GM23338 (cell line): ENCODE measurements around the gene KRT79. TPM values are rescaled to one million over a fixed set of nuclear protein-coding genes. Genes with fewer than 3 reads are reported as not detected.

Experiments used
- CREB1 ChIP-seq: fragments of 250-450 bp; sonication (Bioruptor Pico); IDR thresholded peaks from 2 replicates; pipeline ENCODE4 v1.5.0; 2020; ENCODE audit warnings: low read depth, mild to moderate bottlenecking, moderate library complexity
- EZH2 ChIP-seq: fragments of 200-600 bp; sonication (generic); IDR thresholded peaks from one replicate; pipeline ENCODE4 v1.8.0; 2017; ENCODE audit warnings: antibody characterized with exemption, mild to moderate bottlenecking, low read depth; ENCODE audit not compliant: unreplicated experiment
- polyA plus RNA-seq: library from polyadenylated mRNA; unstranded; fragments of >200 nt; fragmentation: Nextera tagmentation; extraction: Ambion mirVana; gene quantifications from 2 replicates; pipeline ENCODE4 v1.2.1, GENCODE V29; 2016
- total RNA-seq: library from RNA; depleted of rRNA; stranded (reverse); fragments of >200 nt; shearing (Covaris generic); gene quantifications from 2 replicates; pipeline ENCODE4 v1.2.3, GENCODE V29; 2014
- TF ChIP-seq, protein P1 (sequence below): fragments of 250-450 bp; sonication (Bioruptor Pico); IDR thresholded peaks from 2 replicates; pipeline ENCODE4 v1.5.0; 2020; ENCODE audit warnings: mild to moderate bottlenecking, moderate library complexity
- TF ChIP-seq, protein P2 (sequence below): IDR thresholded peaks from one replicate; pipeline ENCODE4 v1.6.1; 2018; ENCODE audit warnings: antibody characterized with exemption; ENCODE audit not compliant: unreplicated experiment

Gene KRT79
- total and polyA plus RNA-seq, 2 experiments from 2014 or later, result 0.21 TPM; not detected in 1

DNA sequence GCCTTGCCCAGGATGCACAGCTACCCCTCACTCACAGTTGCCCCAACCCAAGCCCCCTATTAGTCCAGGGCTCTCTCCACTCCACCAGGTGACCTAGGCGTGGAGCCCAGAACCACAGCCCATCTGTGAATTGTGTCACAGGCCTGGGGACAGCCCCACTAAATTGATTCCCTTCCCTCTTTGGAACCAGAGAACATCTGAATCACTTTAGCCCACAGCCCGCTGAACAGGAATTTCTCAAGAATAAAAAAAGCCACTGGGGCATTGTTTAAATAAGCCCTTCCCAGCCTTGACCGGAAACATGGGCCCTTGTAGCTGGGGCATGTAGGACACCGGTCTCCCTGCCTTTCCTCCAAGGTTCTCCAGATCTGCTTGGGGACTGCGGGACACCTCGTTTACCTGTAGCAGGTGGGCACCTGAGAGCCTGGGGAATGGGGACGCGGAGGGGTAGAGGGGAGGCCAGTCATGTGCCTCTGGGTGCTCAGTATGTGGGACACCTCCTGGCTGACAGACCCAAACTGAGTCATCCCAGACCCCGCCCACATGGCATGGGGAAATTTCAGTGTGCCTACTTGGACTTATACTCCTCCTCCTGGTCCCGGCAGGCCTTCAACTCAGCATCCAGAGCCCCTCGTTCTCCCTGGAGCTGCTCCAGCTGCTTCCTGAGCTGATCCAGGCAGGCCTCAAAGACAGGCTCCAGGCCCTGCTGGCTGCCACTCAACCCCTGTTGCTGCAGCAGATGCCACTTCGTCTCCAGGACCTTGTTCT, 13.4 kb upstream of the KRT79 start (continued):
- TF ChIP-seq, protein P1, sequence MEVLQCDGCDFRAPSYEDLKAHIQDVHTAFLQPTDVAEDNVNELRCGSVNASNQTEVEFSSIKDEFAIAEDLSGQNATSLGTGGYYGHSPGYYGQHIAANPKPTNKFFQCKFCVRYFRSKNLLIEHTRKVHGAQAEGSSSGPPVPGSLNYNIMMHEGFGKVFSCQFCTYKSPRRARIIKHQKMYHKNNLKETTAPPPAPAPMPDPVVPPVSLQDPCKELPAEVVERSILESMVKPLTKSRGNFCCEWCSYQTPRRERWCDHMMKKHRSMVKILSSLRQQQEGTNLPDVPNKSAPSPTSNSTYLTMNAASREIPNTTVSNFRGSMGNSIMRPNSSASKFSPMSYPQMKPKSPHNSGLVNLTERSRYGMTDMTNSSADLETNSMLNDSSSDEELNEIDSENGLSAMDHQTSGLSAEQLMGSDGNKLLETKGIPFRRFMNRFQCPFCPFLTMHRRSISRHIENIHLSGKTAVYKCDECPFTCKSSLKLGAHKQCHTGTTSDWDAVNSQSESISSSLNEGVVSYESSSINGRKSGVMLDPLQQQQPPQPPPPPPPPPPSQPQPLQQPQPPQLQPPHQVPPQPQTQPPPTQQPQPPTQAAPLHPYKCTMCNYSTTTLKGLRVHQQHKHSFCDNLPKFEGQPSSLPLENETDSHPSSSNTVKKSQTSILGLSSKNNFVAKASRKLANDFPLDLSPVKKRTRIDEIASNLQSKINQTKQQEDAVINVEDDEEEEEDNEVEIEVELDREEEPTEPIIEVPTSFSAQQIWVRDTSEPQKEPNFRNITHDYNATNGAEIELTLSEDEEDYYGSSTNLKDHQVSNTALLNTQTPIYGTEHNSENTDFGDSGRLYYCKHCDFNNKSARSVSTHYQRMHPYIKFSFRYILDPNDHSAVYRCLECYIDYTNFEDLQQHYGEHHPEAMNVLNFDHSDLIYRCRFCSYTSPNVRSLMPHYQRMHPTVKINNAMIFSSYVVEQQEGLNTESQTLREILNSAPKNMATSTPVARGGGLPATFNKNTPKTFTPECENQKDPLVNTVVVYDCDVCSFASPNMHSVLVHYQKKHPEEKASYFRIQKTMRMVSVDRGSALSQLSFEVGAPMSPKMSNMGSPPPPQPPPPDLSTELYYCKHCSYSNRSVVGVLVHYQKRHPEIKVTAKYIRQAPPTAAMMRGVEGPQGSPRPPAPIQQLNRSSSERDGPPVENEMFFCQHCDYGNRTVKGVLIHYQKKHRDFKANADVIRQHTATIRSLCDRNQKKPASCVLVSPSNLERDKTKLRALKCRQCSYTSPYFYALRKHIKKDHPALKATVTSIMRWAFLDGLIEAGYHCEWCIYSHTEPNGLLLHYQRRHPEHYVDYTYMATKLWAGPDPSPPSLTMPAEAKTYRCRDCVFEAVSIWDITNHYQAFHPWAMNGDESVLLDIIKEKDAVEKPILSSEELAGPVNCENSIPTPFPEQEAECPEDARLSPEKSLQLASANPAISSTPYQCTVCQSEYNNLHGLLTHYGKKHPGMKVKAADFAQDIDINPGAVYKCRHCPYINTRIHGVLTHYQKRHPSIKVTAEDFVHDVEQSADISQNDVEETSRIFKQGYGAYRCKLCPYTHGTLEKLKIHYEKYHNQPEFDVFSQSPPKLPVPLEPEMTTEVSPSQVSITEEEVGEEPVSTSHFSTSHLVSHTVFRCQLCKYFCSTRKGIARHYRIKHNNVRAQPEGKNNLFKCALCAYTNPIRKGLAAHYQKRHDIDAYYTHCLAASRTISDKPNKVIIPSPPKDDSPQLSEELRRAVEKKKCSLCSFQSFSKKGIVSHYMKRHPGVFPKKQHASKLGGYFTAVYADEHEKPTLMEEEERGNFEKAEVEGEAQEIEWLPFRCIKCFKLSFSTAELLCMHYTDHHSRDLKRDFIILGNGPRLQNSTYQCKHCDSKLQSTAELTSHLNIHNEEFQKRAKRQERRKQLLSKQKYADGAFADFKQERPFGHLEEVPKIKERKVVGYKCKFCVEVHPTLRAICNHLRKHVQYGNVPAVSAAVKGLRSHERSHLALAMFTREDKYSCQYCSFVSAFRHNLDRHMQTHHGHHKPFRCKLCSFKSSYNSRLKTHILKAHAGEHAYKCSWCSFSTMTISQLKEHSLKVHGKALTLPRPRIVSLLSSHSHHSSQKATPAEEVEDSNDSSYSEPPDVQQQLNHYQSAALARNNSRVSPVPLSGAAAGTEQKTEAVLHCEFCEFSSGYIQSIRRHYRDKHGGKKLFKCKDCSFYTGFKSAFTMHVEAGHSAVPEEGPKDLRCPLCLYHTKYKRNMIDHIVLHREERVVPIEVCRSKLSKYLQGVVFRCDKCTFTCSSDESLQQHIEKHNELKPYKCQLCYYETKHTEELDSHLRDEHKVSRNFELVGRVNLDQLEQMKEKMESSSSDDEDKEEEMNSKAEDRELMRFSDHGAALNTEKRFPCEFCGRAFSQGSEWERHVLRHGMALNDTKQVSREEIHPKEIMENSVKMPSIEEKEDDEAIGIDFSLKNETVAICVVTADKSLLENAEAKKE (CRISPR knock-in tag), result no peak
- TF ChIP-seq EZH2, result no peak
- TF ChIP-seq, protein P2, sequence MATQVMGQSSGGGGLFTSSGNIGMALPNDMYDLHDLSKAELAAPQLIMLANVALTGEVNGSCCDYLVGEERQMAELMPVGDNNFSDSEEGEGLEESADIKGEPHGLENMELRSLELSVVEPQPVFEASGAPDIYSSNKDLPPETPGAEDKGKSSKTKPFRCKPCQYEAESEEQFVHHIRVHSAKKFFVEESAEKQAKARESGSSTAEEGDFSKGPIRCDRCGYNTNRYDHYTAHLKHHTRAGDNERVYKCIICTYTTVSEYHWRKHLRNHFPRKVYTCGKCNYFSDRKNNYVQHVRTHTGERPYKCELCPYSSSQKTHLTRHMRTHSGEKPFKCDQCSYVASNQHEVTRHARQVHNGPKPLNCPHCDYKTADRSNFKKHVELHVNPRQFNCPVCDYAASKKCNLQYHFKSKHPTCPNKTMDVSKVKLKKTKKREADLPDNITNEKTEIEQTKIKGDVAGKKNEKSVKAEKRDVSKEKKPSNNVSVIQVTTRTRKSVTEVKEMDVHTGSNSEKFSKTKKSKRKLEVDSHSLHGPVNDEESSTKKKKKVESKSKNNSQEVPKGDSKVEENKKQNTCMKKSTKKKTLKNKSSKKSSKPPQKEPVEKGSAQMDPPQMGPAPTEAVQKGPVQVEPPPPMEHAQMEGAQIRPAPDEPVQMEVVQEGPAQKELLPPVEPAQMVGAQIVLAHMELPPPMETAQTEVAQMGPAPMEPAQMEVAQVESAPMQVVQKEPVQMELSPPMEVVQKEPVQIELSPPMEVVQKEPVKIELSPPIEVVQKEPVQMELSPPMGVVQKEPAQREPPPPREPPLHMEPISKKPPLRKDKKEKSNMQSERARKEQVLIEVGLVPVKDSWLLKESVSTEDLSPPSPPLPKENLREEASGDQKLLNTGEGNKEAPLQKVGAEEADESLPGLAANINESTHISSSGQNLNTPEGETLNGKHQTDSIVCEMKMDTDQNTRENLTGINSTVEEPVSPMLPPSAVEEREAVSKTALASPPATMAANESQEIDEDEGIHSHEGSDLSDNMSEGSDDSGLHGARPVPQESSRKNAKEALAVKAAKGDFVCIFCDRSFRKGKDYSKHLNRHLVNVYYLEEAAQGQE, result no peak
- TF ChIP-seq CREB1 (CRISPR knock-in tag), result no peak
